HG03039 (cell line): ENCODE data around the gene PAFAH1B1.

ENCODE experiments used
- ATAC-seq: cut with Tn5 transposase; IDR thresholded peaks from one replicate; pipeline ENCODE4 v1.9.1; 2021; ENCODE audit warnings: mild to moderate bottlenecking, moderate library complexity; ENCODE audit not compliant: unreplicated experiment

PAFAH1B1 gene

DNA sequence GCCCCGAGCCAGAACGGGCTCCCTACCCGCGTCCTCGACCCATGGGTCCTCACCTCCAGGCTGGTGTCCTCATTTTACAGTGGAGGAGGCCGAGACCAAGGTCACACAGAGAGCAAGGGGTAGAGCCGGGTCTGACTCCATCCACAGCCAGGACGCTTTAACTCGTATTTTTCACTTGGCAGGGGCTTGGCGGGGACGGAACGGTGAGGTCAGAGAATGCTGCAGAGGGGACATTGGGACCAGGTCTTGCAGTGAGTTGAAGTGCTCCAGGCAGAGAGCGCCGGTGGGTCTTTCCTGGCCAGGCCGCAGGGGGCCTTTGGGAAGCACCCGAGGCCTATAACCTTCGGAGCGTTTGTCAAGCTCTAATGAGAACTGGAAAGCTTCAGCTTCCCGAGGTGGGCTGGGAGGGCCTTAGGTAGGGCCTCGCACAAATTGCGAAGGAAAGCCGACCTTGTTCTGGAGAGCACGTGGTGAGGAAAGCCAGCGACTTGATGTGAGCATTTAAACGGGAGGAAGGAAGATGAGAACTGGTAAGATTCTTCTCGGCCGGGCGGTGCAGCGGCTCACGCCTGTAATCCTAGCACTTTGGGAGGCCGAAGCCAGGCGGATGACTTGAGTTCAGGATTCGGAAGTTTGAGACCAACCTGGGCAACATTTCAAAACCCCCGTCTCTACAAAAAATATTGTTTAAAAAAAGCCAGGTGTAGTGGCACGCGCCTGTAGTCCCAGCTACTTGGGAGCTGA, 119.0 kb downstream of the PAFAH1B1 start:
- no peak for ATAC-seq

DNA sequence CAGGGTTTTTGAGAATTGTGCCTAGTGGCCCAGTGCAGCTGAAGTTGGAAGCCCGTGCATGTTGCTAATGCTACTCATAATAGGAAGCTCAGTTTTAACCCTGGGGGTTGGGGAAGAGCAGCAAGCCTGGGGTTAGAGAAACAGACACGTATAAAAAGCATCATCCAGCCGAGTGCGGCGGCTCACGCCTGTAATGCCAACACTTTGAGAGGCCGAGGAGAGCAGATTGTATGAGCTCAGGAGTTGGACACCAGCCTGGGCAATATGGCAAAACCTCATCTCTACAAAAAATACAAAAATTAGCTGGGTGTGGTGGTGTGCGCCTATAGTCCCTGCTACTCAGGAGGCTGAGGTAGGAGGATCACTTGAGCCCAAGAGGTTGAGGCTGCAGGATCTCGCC, 120.4 kb downstream of the PAFAH1B1 start:
- ATAC-seq = no peak

DNA sequence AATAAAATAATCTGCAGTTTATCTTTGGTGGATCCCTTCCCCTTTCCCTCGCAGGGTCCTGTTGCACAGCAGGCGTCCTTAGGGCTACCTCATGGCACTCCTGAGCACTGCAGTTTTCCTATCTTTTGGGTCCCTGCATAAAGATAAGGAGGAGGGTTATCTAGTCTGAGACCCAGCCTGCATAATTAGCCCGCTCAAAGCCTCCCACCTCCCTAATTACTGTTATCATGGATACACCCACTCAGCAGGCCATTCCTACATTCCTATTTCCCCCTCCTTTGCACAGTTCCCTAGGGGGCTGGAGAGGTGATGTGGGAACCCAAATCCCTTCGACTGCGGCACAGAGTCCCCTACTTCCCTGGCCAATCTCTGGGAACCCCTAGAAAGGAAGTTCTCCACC, 123.2 kb downstream of the PAFAH1B1 start:
- ATAC-seq = no peak

DNA sequence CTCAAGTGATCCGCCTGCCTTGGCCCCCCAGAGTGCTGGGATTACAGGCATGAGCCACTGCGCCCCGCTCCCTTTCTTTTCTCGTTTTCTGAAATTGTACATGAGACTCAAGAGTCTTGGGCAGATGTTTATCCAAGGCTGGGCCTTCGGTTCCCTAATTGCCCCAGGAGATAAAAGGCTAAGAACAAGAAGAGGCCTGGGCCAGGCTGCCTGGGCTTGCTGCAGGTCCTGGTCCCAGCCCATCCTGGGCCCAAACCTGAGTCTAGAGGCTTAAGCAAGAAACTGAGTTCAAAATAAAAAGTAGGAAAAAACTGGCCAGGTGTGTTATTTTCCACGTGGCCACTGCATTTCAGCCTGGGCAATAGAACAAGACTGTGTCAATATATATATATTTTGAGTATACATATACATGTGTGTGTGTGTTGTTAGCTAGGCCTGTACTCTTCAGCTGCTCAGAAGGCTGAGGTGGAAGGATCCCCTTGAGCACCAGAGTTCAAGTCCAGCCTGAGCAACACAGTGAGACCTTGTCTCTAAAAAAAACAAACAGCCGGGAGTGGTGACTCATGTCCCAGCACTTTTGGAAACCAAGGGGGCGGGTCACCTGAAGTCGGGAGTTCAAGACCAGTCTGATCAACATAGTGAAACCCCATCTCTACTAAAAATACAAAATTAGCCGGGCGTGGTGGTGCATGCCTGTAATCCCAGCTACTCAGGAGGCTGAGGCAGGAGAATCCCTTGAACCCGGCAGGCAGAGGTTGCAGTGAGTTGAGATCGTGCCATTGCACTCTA, 124.9 kb downstream of the PAFAH1B1 start:
- no peak for ATAC-seq

DNA sequence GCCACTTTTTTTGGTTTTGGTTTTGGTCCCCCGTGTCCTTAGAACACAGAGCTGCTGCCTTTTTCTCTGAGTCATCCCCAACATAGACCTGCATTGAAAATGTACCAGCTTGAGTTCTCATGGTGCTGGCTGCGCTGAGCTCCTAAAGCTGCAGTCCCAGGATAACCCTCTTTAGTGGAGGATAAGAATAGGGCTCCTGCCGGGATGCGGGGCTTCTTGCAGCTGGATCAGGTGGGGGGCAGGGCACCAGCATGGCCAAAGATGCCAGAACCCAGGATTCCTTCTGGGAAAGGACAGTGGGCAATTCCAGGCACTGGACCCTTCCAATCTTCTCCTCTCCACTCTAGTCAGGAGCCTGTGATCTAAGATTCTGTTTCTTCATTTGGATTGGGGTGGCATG, 126.4 kb downstream of the PAFAH1B1 start:
- ATAC-seq = no peak

DNA sequence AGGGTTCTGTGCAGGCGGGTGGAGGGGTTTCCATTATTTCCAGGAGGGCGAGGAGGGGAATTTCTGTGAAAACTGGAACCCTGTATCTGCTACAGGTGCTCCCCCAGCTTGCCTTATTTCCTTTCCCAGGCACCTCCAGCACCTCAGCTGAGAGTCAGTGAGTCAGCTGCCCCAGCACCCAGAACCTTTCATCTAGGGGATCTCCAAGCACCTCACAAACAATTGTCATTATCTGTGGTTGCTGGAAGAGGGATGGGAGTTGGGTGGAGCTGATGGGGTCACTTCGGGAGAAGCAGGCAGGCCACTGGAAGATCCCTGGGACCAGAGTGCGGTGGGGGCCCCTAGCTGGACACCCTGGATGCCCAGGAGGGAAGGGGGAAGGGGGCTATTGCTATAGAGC, 128.1 kb downstream of the PAFAH1B1 start:
- ATAC-seq = no peak

DNA sequence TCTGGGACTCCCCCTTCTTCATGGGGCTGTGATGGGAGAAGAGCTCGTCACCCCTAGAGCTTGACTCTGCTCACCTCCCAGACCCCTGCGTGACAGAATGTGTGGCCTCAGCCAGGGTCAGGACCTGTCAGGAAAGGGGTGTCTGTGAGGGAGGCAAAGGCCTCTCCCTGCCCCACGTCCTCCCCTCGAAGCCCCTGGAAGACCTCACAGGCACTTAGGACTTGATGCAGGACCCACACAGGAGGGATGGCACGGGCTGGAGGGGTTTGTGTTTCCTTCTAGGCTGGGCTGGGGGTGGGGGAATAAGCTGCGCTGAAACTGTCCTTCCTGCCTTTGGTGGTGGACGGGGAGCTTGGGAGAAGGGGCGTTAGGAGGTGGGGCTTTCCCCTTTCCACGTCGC, 129.2 kb downstream of the PAFAH1B1 start:
- ATAC-seq = no peak

DNA sequence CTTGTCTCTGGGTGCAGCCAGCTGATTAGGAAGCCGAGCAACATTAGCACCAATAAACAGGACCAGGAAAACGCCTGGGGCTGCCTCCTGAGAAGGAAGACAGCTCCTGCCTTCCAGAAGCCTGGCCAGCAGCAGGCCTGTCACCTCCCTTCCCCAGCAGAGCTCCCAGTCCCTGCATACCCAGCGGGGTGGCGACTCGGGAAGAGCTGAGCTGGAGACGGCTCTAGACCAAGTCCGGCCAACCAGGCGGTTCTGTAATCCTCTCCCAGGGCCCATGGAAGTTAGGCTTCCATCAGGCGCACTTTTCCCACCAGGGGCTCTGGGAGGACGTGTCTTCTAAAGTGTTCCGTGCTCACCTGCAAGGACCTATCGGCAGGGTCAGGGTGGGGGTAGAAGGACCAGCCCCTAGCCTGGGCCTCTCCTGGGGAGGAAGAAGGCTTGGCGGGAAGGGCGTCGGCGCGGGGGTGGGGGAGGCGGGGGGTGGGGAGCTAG, 130.1 kb downstream of the PAFAH1B1 start:
- ATAC-seq = no peak

DNA sequence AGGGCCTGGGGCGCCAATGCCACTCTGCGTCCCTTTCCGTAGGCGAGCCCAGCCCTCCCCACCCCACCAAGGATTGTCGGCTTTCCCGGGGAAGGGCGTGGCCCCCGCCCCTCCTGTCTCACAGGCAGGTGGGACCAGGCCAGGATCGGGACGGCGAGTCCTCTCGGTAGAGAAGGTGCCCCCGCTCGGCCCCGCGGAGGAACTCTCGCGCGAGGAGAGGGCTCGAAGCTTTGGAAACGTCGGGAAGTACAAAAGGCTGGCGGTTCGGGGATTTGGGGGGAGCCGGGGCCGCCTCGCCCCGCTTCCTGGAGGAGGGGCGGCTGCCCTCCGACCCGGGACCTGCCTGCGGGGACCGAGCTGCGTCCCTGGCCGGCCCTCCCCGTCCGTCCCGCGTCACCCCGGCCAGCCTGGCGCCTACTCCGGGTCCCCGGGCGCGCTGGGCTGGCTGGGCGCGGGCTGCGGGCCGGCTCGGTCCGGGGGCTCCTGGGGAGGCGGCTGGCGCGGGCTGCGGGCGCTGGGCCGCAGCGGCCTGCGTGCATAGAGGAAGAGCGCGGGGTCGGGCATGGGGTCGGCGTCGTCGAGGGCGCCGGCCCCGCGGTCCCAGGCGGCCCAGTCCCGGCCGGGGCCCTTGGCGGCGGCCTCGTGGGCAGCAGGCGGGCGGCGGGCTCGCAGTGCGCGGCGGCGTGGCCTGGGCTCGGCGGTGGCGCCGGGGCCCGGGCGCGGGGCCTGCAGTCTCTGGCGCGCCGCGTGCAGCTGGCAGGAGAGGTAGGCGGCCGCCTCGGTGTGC, 130.7 kb downstream of the PAFAH1B1 start:
- no peak for ATAC-seq

DNA sequence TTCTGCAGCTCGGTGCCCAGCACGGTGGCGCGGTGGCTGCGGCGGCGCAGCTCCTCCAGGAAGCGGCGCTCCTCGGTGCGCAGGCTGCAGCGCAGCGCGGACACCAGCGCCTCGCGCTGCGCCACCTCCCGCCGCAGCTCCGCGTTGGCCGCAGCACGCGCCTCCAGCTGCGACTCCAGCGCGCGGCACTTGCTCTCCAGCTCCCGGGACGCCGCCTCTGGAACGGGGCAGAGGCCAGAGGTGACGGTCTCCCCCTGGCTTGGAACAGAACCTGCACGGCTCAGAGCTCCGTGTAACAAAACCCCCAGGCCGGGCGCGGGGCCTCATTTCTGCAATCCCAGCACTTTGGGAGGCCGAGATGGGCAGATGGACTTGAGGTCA, 131.3 kb downstream of the PAFAH1B1 start:
- no peak for ATAC-seq

DNA sequence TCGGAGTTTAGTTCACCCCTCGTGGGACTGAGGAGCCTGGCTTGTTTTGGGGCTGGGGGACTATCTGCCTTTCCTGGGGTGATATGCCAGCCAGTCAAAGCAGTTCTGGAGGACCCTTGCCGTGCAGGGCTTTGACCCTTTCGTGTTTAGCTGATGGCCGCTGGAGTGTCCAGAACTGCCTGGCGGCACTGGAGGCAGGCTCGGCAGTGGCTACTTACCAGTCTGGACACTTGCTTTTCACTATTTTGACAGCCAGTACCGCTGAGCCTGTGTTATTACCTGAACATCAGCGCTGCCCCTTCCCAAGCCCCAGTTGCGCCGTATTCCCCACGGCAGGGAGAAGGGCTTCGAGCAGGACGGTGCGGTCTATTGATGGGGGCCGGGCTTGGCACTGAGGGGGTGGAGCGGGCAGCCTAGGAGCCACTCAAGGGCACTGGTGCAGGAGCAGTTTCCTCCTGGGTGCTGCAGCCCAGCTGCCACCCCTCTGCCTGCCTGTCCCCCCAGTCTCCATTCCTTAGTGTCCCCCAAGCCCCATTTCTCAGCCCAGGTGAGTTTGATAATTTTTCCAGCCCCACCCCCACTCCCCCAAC, 137.4 kb downstream of the PAFAH1B1 start:
- ATAC-seq = no peak

DNA sequence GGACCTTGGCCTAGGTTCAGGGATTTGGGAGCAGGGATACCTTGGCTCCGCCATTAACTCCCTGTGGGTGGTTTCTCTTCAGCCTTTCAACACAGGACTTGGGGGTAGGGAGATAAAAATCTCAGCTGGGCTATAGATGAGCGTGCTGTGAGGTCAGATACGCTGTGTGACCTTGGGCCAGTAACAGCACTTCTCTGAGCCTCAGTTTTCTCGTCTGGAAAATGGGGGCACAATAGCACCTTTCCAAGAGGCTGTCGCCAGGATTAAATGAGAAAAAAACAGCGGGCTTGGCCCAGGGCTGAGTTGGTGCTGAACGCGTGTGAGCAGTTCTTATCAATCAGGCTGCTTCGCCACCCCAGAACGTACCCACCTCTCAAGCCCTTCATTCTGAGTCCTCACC, 138.4 kb downstream of the PAFAH1B1 start:
- ATAC-seq = no peak

DNA sequence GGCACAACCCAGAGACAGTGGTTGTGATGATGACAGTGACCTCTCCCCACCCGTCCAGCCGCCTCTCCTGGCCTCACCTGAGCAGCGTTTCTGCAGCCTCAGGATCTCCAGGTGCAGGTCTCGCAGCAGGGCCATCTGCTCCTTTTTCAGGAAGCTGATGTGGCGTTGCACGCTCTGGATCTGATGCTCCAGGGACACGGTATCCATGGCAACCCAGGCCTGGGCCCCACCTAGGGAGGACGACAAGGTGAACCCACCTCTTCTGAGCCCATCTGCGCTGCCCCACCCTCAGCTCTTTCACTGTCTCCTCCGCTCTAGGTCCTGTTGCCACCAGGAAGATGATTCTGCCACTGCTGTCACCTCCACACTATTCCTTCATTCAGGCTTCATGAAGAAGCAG, 141.5 kb downstream of the PAFAH1B1 start:
- ATAC-seq = no peak
